HG02610 (cell line): Measurements from ENCODE around the gene ZNF644.
"Not testable (repeated sequence)": the region's sequence is repeated elsewhere in the genome, so short reads cannot be mapped to it uniquely, and the experiment has no call there.

Experiments
- ATAC-seq: cut with Tn5 transposase; IDR thresholded peaks from one replicate; pipeline ENCODE4 v1.9.1; 2021; ENCODE audit warnings: mild to moderate bottlenecking, moderate library complexity; ENCODE audit not compliant: unreplicated experiment

Gene ZNF644

GRCh38 chr1:91021686-91022517 is at the start of gene ZNF644:
TSS of gene ZNF644 (minus strand) at chr1:91022035. CDS start at chr1:90982353, 39,682 bp downstream.
- peak; percentile 80 for ATAC-seq

GRCh38 chr1:91070298-91070697 is 48.5 kb upstream of the ZNF644 start:
- no peak for ATAC-seq

GRCh38 chr1:91066538-91066937 is 44.7 kb upstream of the ZNF644 start:
- ATAC-seq = no peak

- no peak for ATAC-seq
Observed at GRCh38 chr1:91065337-91065736, 43.5 kb upstream of the ZNF644 start.

- not testable (repeated sequence) for ATAC-seq
Observed at GRCh38 chr1:91063403-91063802, 41.6 kb upstream of the ZNF644 start.

GRCh38 chr1:91059157-91059556 is 37.3 kb upstream of the ZNF644 start:
- peak; percentile 60 for ATAC-seq

GRCh38 chr1:91057784-91058183 is 35.9 kb upstream of the ZNF644 start:
- peak; percentile 38 for ATAC-seq

GRCh38 chr1:91054780-91055481 is 33.1 kb upstream of the ZNF644 start:
- peak; percentile 76 for ATAC-seq

- ATAC-seq = no peak
Observed at GRCh38 chr1:91053630-91054029, 31.8 kb upstream of the ZNF644 start.

- not testable (repeated sequence) for ATAC-seq
Observed at GRCh38 chr1:91049551-91049950, 27.7 kb upstream of the ZNF644 start.

- no peak for ATAC-seq
Observed at GRCh38 chr1:91046766-91047165, 24.9 kb upstream of the ZNF644 start.

GRCh38 chr1:91045284-91045683 is 23.4 kb upstream of the ZNF644 start:
- ATAC-seq = no peak

GRCh38 chr1:91044776-91045175 is 22.9 kb upstream of the ZNF644 start:
- not testable (repeated sequence) for ATAC-seq

- ATAC-seq = not testable (repeated sequence)
Observed at GRCh38 chr1:91042372-91042771, 20.5 kb upstream of the ZNF644 start.

- ATAC-seq = no peak
Observed at GRCh38 chr1:91038582-91038981, 16.7 kb upstream of the ZNF644 start.

GRCh38 chr1:91036894-91037829 is 15.3 kb upstream of the ZNF644 start:
- ATAC-seq = no peak

- ATAC-seq = no peak
Observed at GRCh38 chr1:91032349-91032748, 10.5 kb upstream of the ZNF644 start.

GRCh38 chr1:91031081-91031480 is 9.2 kb upstream of the ZNF644 start:
- no peak for ATAC-seq

- no peak for ATAC-seq
Observed at GRCh38 chr1:91026777-91027176, 4.9 kb upstream of the ZNF644 start.

- ATAC-seq = no peak
Observed at GRCh38 chr1:91026320-91026719, 4.5 kb upstream of the ZNF644 start.
